PC-3 (cell line): Measurements from ENCODE around the gene CDKN1A. TPM values are rescaled to one million over a fixed set of nuclear protein-coding genes. Genes with fewer than 3 reads are reported as not detected.

Experiments used
- ATAC-seq: fragments of 200-7000 bp; cut with Tn5 transposase; 2 replicates; pipeline ENCODE4 v1.9.1; 2020; ENCODE audit warnings: mild to moderate bottlenecking, moderate library complexity
- BruUV-seq: library from RNA; stranded (reverse); fragments of 400-500 nt; replicated peaks from 2 replicates; lab custom pipeline; 2021; lab: Mats Ljungman, UMichigan
- CTCF ChIA-PET: fragments of 300-600 bp; sonication (Branson Sonifier 250); formaldehyde crosslinking; loops from one replicate; lab custom pipeline; 2022; ENCODE audit warnings: antibody characterized with exemption; lab: Charles Lee
- POLR2A ChIA-PET: fragments of 300-600 bp; sonication (Branson Sonifier 250); formaldehyde crosslinking; loops from one replicate; lab custom pipeline; 2022; ENCODE audit warnings: antibody characterized with exemption; ENCODE audit not compliant: unreplicated experiment; lab: Charles Lee
- DNase-seq: peaks from one replicate; pipeline ENCODE4 v3.0.0-alpha.2; 2015
- H2AFZ ChIP-seq: fragments of 300-600 bp; sonication (generic); 2 replicates; pipeline ENCODE4 v1.6.0; 2016; ENCODE audit warnings: antibody characterized with exemption, low read length
- H3F3A ChIP-seq: fragments of 300-600 bp; sonication (generic); one replicate; pipeline ENCODE4 v1.6.0; 2017; ENCODE audit warnings: antibody characterized with exemption, low read length, control low read depth, mild to moderate bottlenecking; ENCODE audit not compliant: unreplicated experiment
- H3K27ac ChIP-seq: fragments of 300-600 bp; sonication (generic); 2 replicates; pipeline ENCODE4 v1.5.1; 2016; ENCODE audit warnings: mild to moderate bottlenecking, low read length
- H3K27me3 ChIP-seq: fragments of 300-600 bp; sonication (generic); 2 replicates; pipeline ENCODE4 v1.6.1; 2016; ENCODE audit warnings: low read length, mixed read lengths
- H3K36me3 ChIP-seq: fragments of 300-600 bp; sonication (generic); 2 replicates; pipeline ENCODE4 v1.6.1; 2016; ENCODE audit warnings: low read depth, mixed run types, low read length, mixed read lengths
- H3K4me1 ChIP-seq: fragments of 300-600 bp; sonication (generic); 2 replicates; pipeline ENCODE4 v1.5.1; 2016; ENCODE audit warnings: low read length; ENCODE audit not compliant: insufficient read depth
- H3K4me2 ChIP-seq: fragments of 300-600 bp; sonication (generic); 2 replicates; pipeline ENCODE4 v1.6.0; 2016; ENCODE audit warnings: low read length
- H3K4me3 ChIP-seq: fragments of 300-600 bp; sonication (generic); 2 replicates; pipeline ENCODE4 v1.5.1; 2016; ENCODE audit warnings: mild to moderate bottlenecking, low read length, mixed read lengths
- H3K79me2 ChIP-seq: fragments of 300-600 bp; sonication (generic); 2 replicates; pipeline ENCODE4 v1.6.1; 2017; ENCODE audit warnings: low read length, mixed read lengths
- H3K9ac ChIP-seq: fragments of 300-600 bp; sonication (generic); 2 replicates; pipeline ENCODE4 v1.6.0; 2016; ENCODE audit warnings: mild to moderate bottlenecking, low read length
- H3K9me2 ChIP-seq: fragments of 300-600 bp; sonication (generic); replicated peaks from 2 replicates; pipeline ENCODE4 v1.6.1; 2016; ENCODE audit warnings: mixed run types, low read length, mixed read lengths
- H3K9me3 ChIP-seq: fragments of 300-600 bp; sonication (generic); 2 replicates; pipeline ENCODE4 v1.6.1; 2016; ENCODE audit warnings: low read length, mixed read lengths
- H4K20me1 ChIP-seq: fragments of 300-600 bp; sonication (generic); 2 replicates; pipeline ENCODE4 v1.6.1; 2016; ENCODE audit warnings: low read length, mixed read lengths
- EZH2 ChIP-seq: fragments of 300-600 bp; sonication (generic); IDR thresholded peaks from one replicate; pipeline ENCODE4 v1.6.1; 2017; ENCODE audit warnings: antibody characterized with exemption, mild to moderate bottlenecking, low read length; ENCODE audit not compliant: unreplicated experiment
- EZH2phosphoT487 ChIP-seq: fragments of 300-600 bp; sonication (generic); IDR thresholded peaks from 2 replicates; pipeline ENCODE4 v1.6.1; 2018; ENCODE audit warnings: mild to moderate bottlenecking, antibody characterized with exemption, low read length, borderline replicate concordance
- intact Hi-C: fragments of 100-400 bp; cut with micrococcal nuclease; formaldehyde crosslinking; loops from 2 replicates; pipeline ENCODE4 v1.9.0; 2023
- total RNA-seq: library from RNA; depleted of rRNA; stranded (reverse); fragments of >200 nt; gene quantifications from 2 replicates; pipeline ENCODE4 v1.2.3, GENCODE V29; 2014
- TF ChIP-seq, protein P1 (sequence below): fragments of 300-600 bp; sonication (generic); conservative IDR thresholded peaks from 2 replicates; pipeline ENCODE4 v1.5.1; 2017; ENCODE audit warnings: antibody characterized with exemption, low read depth, mild to moderate bottlenecking, low read length

CDKN1A gene
- total RNA-seq, 1 experiment from 2014 or later: 79.5 TPM

DNA sequence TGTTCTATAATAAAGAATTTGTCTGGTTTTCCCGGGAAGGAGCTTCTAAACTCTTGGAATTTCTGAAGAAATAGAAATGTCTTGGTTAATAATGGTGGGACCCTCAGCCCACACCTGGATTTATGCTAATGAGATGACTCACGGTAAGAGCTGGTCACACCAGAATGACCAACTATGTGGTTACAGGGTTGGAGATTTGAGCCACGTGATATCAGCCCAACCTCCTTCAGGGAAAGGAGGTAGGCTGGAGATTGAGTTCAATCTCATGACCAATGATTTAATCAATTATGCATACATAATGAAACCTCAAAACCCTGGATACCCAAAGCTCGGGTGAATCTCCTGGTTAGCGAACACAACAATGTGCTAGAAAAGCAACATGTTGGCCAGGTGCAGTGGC lies 22.1 kb upstream of the CDKN1A start:
- Histone ChIP-seq H3K9ac (no peak overlapping the region), H3K9me2 (no peaks in the 10 kb centered on the region), H4K20me1 (no peaks in the 10 kb centered on the region), H3K4me1 (no peaks in the 10 kb centered on the region), H3K9me3 (no peaks in the 10 kb centered on the region), H3F3A (no peaks in the 10 kb centered on the region), H3K27ac (no peak overlapping the region), H3K27me3 (no peaks in the 10 kb centered on the region), H3K79me2 (no peaks in the 10 kb centered on the region), H3K4me3 (no peak overlapping the region), H3K4me2 (no peak overlapping the region), H3K36me3 (no peaks in the 10 kb centered on the region), H2AFZ (no peak overlapping the region)
- POLR2A ChIA-PET: interaction anchor here (0.6 kb wide), 1 partner anchor 19 kb away, joined by 6 read pairs; no protein-coding TSS in a partner anchor
- CTCF ChIA-PET: no interaction called here
- BruUV-seq: no TSS peak
- intact Hi-C loops: no loop called here
- no peak for TF ChIP-seq EZH2phosphoT487
- no peak for TF ChIP-seq EZH2
- TF ChIP-seq, protein P1, sequence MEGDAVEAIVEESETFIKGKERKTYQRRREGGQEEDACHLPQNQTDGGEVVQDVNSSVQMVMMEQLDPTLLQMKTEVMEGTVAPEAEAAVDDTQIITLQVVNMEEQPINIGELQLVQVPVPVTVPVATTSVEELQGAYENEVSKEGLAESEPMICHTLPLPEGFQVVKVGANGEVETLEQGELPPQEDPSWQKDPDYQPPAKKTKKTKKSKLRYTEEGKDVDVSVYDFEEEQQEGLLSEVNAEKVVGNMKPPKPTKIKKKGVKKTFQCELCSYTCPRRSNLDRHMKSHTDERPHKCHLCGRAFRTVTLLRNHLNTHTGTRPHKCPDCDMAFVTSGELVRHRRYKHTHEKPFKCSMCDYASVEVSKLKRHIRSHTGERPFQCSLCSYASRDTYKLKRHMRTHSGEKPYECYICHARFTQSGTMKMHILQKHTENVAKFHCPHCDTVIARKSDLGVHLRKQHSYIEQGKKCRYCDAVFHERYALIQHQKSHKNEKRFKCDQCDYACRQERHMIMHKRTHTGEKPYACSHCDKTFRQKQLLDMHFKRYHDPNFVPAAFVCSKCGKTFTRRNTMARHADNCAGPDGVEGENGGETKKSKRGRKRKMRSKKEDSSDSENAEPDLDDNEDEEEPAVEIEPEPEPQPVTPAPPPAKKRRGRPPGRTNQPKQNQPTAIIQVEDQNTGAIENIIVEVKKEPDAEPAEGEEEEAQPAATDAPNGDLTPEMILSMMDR: no peak
- ATAC-seq (no peak), DNase-seq (no peak)

DNA sequence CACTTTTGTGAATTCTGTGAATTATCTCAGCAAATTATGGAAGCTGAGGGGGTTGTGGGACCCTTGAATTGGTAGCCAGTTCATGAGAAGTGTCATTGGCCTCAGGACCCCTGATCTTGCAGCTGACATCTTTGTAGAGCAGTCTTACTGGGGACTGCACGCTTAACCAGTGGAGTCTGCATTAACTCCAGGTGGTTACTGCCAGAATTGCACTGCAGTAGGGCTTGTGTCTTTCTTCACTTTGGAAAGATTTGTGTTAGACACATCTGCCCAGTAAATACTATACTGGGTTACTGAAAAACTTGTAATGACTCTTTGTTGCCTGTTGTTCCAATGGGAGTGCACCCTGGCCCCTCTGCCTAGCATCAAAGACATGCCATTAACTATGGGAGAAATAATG lies 21.2 kb upstream of the CDKN1A start:
- BruUV-seq: no TSS peak
- ATAC-seq: no peak
- ChIA-PET CTCF (no interaction called here), POLR2A (no interaction called here)
- Histone ChIP-seq H3K4me2 (no peak overlapping the region), H3K79me2 (no peaks in the 10 kb centered on the region), H3K4me1 (no peaks in the 10 kb centered on the region), H3K9ac (no peak overlapping the region), H3F3A (no peaks in the 10 kb centered on the region), H3K27ac (no peak overlapping the region), H2AFZ (no peak overlapping the region), H3K4me3 (no peak overlapping the region), H3K9me3 (no peaks in the 10 kb centered on the region), H3K9me2 (no peaks in the 10 kb centered on the region), H3K36me3 (no peaks in the 10 kb centered on the region), H4K20me1 (no peaks in the 10 kb centered on the region), H3K27me3 (no peaks in the 10 kb centered on the region)
- no peak for DNase-seq
- intact Hi-C loops: no loop called here
- TF ChIP-seq, protein P1: no peak
- TF ChIP-seq EZH2: no peak
- TF ChIP-seq EZH2phosphoT487: no peak

DNA sequence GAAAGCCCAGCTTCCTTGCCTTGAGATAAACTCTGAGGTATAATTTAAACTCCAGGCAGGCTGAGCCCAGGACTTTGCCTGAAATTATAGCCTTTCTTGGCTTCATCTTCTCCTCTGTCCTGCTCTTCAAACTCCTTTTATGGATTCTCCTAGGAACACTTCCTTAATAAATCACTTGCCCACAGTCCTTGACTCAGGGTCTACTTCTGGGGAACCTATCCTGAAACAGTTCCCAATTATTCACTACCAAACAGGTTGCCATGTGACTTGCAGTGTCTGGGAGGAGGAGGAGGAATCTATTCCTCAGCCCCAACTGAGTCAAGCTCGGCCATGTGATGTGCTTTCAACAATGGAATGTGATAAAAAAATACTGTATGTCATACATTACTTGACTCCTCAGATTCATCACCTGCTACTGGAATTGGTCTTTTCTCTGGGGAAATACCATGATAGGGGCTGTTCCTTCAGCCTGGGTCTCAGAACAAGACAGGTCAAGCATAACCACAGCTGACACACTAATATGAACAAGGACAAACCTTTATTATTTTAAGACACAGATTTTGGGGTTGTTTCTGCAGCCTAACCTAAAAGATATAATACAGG lies 20.5 kb upstream of the CDKN1A start:
- H3K27me3 ChIP-seq: no peaks in the 10 kb centered on the region
- DNase-seq (no peak), ATAC-seq (no peak)
- H3K4me3 ChIP-seq: no peak overlapping the region
- no peaks in the 10 kb centered on the region for H3K36me3 ChIP-seq
- CTCF ChIA-PET: interaction anchor here (0.6 kb wide), 1 partner anchor 9 kb away, joined by 3 read pairs; no protein-coding TSS in a partner anchor
- H3K9me3 ChIP-seq: no peaks in the 10 kb centered on the region
- H3K4me1 ChIP-seq: no peaks in the 10 kb centered on the region
- H3K9me2 ChIP-seq: no peaks in the 10 kb centered on the region
- no peaks in the 10 kb centered on the region for H3F3A ChIP-seq
- no peak overlapping the region for H3K27ac ChIP-seq
- TF ChIP-seq EZH2phosphoT487 (no peak), EZH2 (no peak)
- TF ChIP-seq, protein P1: no peak
- H3K4me2 ChIP-seq: no peak overlapping the region
- intact Hi-C loops: no loop called here
- no TSS peak for BruUV-seq
- H2AFZ ChIP-seq: no peak overlapping the region
- no peak overlapping the region for H3K9ac ChIP-seq
- POLR2A ChIA-PET: no interaction called here
- H3K79me2 ChIP-seq: no peaks in the 10 kb centered on the region
- no peaks in the 10 kb centered on the region for H4K20me1 ChIP-seq
